PFSK-1 (cell line): ENCODE results near the gene CARD16.

ENCODE experiments used
- FOXP2 ChIP-seq: optimal IDR thresholded peaks from 2 replicates; pipeline ENCODE3; 2011; ENCODE audit warnings: borderline replicate concordance, control low read depth, inconsistent platforms; ENCODE audit not compliant: insufficient read depth; ENCODE audit errors: extremely low read length, extremely low read depth
- POLR2AphosphoS5 ChIP-seq: IDR thresholded peaks from 2 replicates; pipeline ENCODE4 v1.6.1; 2012; ENCODE audit warnings: low read depth, mild to moderate bottlenecking, control low read depth, low read length, moderate library complexity
- SIN3A ChIP-seq: IDR thresholded peaks from 2 replicates; pipeline ENCODE4 v1.6.1; 2012; ENCODE audit warnings: mild to moderate bottlenecking, low read length, moderate library complexity, borderline replicate concordance; ENCODE audit not compliant: insufficient read depth
- TAF1 ChIP-seq: IDR thresholded peaks from 2 replicates; pipeline ENCODE4 v1.6.1; 2012; ENCODE audit warnings: low read length, control low read depth, borderline replicate concordance; ENCODE audit not compliant: insufficient read depth
- TF ChIP-seq, protein P1 (sequence below), 2 experiments: IDR thresholded peaks; 2 replicates each; pipeline versions ENCODE4 v1.6.1 to v1.8.0; 2011 to 2012; ENCODE audit warnings: low read depth in 2 of 2, low read length in 2 of 2, control low read depth in 1 of 2, inconsistent platforms in 1 of 2, mild to moderate bottlenecking in 1 of 2, moderate library complexity in 1 of 2; ENCODE audit not compliant: insufficient read depth in 1 of 2

CARD16 gene

DNA sequence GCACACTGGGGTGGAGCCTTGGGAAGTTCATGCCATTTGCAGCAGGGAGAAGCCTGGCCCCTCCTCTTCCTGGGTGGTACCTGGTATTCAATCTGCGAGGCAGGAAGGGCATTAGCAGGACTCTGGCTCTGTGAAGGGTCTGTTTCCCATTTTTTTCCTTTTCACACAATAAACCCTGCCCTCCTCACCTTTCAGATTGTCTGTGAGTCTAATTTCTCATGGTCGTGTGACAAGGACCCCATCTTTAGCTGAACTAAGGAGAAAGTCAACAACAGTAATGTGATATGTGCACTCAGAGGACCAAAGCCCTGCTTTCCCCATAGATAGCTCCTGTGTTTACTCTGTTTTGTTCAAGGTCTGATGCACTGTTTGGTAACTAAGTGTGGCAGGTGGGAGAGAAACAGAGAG lies 50.1 kb downstream of the CARD16 start:
- no peak for TF ChIP-seq FOXP2
- TF ChIP-seq SIN3A = no peak
- TF ChIP-seq, protein P1, sequence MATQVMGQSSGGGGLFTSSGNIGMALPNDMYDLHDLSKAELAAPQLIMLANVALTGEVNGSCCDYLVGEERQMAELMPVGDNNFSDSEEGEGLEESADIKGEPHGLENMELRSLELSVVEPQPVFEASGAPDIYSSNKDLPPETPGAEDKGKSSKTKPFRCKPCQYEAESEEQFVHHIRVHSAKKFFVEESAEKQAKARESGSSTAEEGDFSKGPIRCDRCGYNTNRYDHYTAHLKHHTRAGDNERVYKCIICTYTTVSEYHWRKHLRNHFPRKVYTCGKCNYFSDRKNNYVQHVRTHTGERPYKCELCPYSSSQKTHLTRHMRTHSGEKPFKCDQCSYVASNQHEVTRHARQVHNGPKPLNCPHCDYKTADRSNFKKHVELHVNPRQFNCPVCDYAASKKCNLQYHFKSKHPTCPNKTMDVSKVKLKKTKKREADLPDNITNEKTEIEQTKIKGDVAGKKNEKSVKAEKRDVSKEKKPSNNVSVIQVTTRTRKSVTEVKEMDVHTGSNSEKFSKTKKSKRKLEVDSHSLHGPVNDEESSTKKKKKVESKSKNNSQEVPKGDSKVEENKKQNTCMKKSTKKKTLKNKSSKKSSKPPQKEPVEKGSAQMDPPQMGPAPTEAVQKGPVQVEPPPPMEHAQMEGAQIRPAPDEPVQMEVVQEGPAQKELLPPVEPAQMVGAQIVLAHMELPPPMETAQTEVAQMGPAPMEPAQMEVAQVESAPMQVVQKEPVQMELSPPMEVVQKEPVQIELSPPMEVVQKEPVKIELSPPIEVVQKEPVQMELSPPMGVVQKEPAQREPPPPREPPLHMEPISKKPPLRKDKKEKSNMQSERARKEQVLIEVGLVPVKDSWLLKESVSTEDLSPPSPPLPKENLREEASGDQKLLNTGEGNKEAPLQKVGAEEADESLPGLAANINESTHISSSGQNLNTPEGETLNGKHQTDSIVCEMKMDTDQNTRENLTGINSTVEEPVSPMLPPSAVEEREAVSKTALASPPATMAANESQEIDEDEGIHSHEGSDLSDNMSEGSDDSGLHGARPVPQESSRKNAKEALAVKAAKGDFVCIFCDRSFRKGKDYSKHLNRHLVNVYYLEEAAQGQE (IDR thresholded peaks at IDR 0.05; ENCODE audit: insufficient read depth in 1 of 2, low read depth in 2 of 2, low read length in 2 of 2) = no peak
- TF ChIP-seq POLR2AphosphoS5 = no peak

DNA sequence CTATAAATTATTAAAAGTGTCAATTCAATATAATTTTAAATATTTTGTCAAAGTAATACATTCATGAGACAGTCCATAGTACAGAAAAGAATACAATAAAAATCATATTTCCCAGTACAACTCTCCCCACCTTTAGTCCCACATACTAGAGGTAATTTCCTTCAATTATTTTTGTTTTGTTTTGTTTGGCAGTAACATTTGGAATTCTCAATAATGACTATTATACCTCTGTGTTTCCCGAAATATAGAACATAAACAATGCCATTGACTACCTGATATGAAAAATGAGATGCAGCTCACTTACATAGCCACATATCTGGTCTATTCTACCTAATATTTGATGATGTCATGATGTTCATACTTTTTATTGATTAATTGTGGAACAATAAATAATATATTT lies 52.4 kb downstream of the CARD16 start:
- TF ChIP-seq POLR2AphosphoS5 (no peak), TAF1 (no peak), SIN3A (no peak), FOXP2 (no peak)
- TF ChIP-seq, protein P1 (IDR thresholded peaks at IDR 0.05; ENCODE audit: insufficient read depth in 1 of 2, low read depth in 2 of 2, low read length in 2 of 2) = no peak

DNA sequence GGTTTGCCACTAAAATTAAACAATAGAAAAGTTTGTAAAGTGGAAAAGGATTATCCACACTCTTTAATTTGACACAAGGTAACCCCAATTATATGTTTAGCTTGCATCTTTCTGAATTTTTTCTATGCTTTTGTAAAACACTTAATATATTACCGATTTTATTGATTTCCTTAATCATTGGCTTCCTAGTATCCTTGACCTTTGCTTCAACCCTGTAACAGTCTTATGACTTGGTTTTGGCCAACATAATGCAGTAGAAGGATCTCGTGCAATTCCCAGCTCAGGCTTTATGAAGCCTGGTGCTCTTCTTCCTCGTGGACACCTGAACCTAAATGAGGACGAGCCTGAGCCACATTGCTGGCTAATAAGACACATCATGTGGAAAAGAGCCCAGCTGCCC lies 53.1 kb downstream of the CARD16 start:
- TF ChIP-seq TAF1 (no peak), SIN3A (no peak), POLR2AphosphoS5 (no peak), FOXP2 (no peak)
- TF ChIP-seq, protein P1 (IDR thresholded peaks at IDR 0.05; ENCODE audit: insufficient read depth in 1 of 2, low read depth in 2 of 2, low read length in 2 of 2) = no peak
